ENCODE measurements around the gene KIF12. TPM values are rescaled to one million over a fixed set of nuclear protein-coding genes. Genes with fewer than 3 reads are reported as not detected.
"Not testable (repeated sequence)": the region's sequence is repeated elsewhere in the genome, so short reads cannot be mapped to it uniquely, and the experiment has no call there.

KIF12 gene
- total RNA-seq, 1 donor from 2014 or later, result 0.34 TPM

DNA sequence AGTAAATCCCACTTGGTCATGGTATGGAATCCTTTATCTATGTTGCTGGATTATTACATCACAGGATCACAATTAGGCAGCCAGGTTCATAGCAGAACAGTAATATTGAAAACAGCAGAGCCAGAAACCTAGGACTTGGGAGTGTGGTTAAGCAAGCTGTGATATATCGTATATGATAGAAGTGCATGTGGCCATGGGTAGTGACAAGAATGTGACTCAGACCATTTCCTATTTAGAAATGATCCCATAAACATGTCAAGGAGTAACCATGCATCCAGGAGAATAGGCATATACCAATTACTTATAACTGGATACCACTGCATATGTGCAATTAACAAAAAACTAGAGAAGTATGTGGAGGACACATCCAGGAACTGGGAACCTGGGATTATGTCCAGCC, 52.2 kb downstream of the KIF12 start:
- Mint-ChIP-seq H3K9me3 (ENCODE audit: unreplicated experiment) (no peaks in the 10 kb centered on the region), H3K4me3 (ENCODE audit: unreplicated experiment) (no peak overlapping the region), H3K4me1 (ENCODE audit: low read depth, unreplicated experiment) (no peaks in the 10 kb centered on the region), H3K27me3 (ENCODE audit: low read depth, unreplicated experiment) (no peaks in the 10 kb centered on the region), H3K36me3 (ENCODE audit: low read depth, unreplicated experiment) (peaks cover 23% of the 10 kb centered on the region), H3K27ac (ENCODE audit: unreplicated experiment) (no peak overlapping the region)
- Histone ChIP-seq H3K4me1 (ENCODE audit: insufficient read depth, low read length) (no peaks in the 10 kb centered on the region), H3K36me3 (ENCODE audit: insufficient read depth, low read length) (peaks cover 17% of the 10 kb centered on the region), H3K79me2 (ENCODE audit: insufficient read depth, low read length) (no peaks in the 10 kb centered on the region), H4K20me1 (ENCODE audit: insufficient read depth, low read length) (peaks cover 10% of the 10 kb centered on the region), H3K4me2 (ENCODE audit: low read length) (no peak overlapping the region), H3K27me3 (ENCODE audit: insufficient read depth, low read length) (no peaks in the 10 kb centered on the region), H2AFZ (ENCODE audit: low read depth, low read length) (no peak overlapping the region), H3K4me3 (ENCODE audit: insufficient read depth, low read depth, low read length) (no peak overlapping the region), H3K9ac (ENCODE audit: low read length) (no peak overlapping the region), H3K27ac (ENCODE audit: low read depth, low read length) (no peak overlapping the region), H3K9me3 (ENCODE audit: insufficient read depth, low read depth, low read length) (no peaks in the 10 kb centered on the region)
- DNase-seq (ENCODE audit: low read depth), result no peak
- no peak for FAIRE-seq
- TF ChIP-seq, protein P1, sequence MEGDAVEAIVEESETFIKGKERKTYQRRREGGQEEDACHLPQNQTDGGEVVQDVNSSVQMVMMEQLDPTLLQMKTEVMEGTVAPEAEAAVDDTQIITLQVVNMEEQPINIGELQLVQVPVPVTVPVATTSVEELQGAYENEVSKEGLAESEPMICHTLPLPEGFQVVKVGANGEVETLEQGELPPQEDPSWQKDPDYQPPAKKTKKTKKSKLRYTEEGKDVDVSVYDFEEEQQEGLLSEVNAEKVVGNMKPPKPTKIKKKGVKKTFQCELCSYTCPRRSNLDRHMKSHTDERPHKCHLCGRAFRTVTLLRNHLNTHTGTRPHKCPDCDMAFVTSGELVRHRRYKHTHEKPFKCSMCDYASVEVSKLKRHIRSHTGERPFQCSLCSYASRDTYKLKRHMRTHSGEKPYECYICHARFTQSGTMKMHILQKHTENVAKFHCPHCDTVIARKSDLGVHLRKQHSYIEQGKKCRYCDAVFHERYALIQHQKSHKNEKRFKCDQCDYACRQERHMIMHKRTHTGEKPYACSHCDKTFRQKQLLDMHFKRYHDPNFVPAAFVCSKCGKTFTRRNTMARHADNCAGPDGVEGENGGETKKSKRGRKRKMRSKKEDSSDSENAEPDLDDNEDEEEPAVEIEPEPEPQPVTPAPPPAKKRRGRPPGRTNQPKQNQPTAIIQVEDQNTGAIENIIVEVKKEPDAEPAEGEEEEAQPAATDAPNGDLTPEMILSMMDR (IDR thresholded peaks at IDR 0.05; ENCODE audit: insufficient read depth, low read depth, low read length), result no peak
- no peak for TF ChIP-seq EZH2 (IDR thresholded peaks at IDR 0.05; ENCODE audit: insufficient read depth, low read length)

DNA sequence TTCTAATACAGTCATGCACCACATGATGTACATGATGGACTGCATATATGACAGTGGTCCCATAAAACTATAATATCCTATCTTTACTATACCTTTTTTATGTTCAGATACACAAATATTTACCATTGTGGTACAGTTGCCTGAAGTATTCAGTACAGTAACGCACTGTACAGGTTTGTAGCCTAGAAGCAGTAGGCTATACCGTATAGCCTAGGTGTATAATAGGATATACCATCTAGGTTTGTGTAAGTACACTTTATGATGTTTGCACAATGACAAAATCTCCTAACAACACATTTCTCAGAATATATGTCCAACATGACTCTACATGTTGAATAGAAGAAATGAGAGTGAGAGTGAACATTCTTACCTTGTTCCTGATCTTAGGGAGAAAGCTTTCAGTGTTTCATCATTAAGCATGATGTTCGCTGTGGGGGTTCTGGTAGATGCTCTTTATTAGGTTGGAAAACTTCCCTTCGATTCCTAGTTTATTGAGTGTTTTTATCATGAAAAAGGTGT, 52.8 kb downstream of the KIF12 start:
- Histone ChIP-seq H3K4me2 (ENCODE audit: low read length) (no peak overlapping the region), H2AFZ (ENCODE audit: low read depth, low read length) (no peak overlapping the region), H3K27ac (ENCODE audit: low read depth, low read length) (no peak overlapping the region), H3K79me2 (ENCODE audit: insufficient read depth, low read length) (no peaks in the 10 kb centered on the region), H3K9me3 (ENCODE audit: insufficient read depth, low read depth, low read length) (no peaks in the 10 kb centered on the region), H3K27me3 (ENCODE audit: insufficient read depth, low read length) (no peaks in the 10 kb centered on the region), H4K20me1 (ENCODE audit: insufficient read depth, low read length) (peaks cover 10% of the 10 kb centered on the region), H3K36me3 (ENCODE audit: insufficient read depth, low read length) (peaks cover 15% of the 10 kb centered on the region), H3K9ac (ENCODE audit: low read length) (no peak overlapping the region), H3K4me1 (ENCODE audit: insufficient read depth, low read length) (no peaks in the 10 kb centered on the region), H3K4me3 (ENCODE audit: insufficient read depth, low read depth, low read length) (no peak overlapping the region)
- DNase-seq (ENCODE audit: low read depth) (no peak), FAIRE-seq (no peak)
- Mint-ChIP-seq H3K4me1 (ENCODE audit: low read depth, unreplicated experiment) (no peaks in the 10 kb centered on the region), H3K36me3 (ENCODE audit: low read depth, unreplicated experiment) (peaks cover 18% of the 10 kb centered on the region), H3K27ac (ENCODE audit: unreplicated experiment) (no peak overlapping the region), H3K27me3 (ENCODE audit: low read depth, unreplicated experiment) (no peaks in the 10 kb centered on the region), H3K9me3 (ENCODE audit: unreplicated experiment) (no peaks in the 10 kb centered on the region), H3K4me3 (ENCODE audit: unreplicated experiment) (no peak overlapping the region)
- TF ChIP-seq, protein P1 (IDR thresholded peaks at IDR 0.05; ENCODE audit: insufficient read depth, low read depth, low read length), result no peak
- no peak for TF ChIP-seq EZH2 (IDR thresholded peaks at IDR 0.05; ENCODE audit: insufficient read depth, low read length)

DNA sequence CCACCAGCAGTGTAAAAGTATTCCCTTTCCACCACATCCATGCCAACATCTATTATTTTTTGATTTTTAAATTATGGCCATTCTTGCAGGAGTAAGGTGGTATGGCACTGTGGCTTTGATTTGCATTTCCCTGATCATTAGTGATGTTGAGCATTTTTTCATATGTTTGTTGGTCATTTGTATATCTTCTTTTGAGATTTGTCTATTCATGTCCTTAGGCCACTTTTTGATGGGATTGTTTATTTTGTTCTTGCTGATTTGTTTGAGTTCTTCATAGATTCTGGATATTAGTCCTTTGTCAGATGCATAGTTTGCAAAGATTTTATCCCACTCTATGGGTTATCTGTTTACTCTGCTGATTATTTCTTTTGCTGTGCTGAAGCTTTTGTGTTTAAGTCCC, 55.4 kb downstream of the KIF12 start:
- not testable (repeated sequence) for H3K9me3 Mint-ChIP-seq (ENCODE audit: unreplicated experiment); H3K27me3 Mint-ChIP-seq (ENCODE audit: low read depth, unreplicated experiment); H3K79me2 ChIP-seq (ENCODE audit: insufficient read depth, low read length); H3K4me2 ChIP-seq (ENCODE audit: low read length); H3K9ac ChIP-seq (ENCODE audit: low read length); H3K4me1 ChIP-seq (ENCODE audit: insufficient read depth, low read length); FAIRE-seq; H3K4me3 ChIP-seq (ENCODE audit: insufficient read depth, low read depth, low read length); H3K27ac ChIP-seq (ENCODE audit: low read depth, low read length); H3K9me3 ChIP-seq (ENCODE audit: insufficient read depth, low read depth, low read length); H3K4me3 Mint-ChIP-seq (ENCODE audit: unreplicated experiment); DNase-seq (ENCODE audit: low read depth); H3K4me1 Mint-ChIP-seq (ENCODE audit: low read depth, unreplicated experiment); H2AFZ ChIP-seq (ENCODE audit: low read depth, low read length); H3K27me3 ChIP-seq (ENCODE audit: insufficient read depth, low read length); H3K27ac Mint-ChIP-seq (ENCODE audit: unreplicated experiment); H4K20me1 ChIP-seq (ENCODE audit: insufficient read depth, low read length)
- H3K36me3 Mint-ChIP-seq (ENCODE audit: low read depth, unreplicated experiment), result peaks cover 17% of the 10 kb centered on the region
- peaks cover 13% of the 10 kb centered on the region for H3K36me3 ChIP-seq (ENCODE audit: insufficient read depth, low read length)

Other genes with a start within 250 kb of the KIF12 start
- gene ZNF618, start 223.0 kb downstream of the KIF12 start, total RNA-seq, result 29.6 and 30.1 TPM in 2 replicates
- 0.19 TPM in 1 of 2 replicates, not detected in the other for gene AMBP, start 21.0 kb downstream of the KIF12 start, total RNA-seq
- 27.6 and 31.2 TPM in 2 replicates for gene COL27A1, start 56.2 kb upstream of the KIF12 start, total RNA-seq
- gene ORM1, start 223.8 kb upstream of the KIF12 start, total RNA-seq, result not detected in 2 replicates
- not detected in 2 replicates for gene ORM2, start 230.6 kb upstream of the KIF12 start, total RNA-seq

Measured in astrocyte (in vitro differentiated cells and primary cell).